DOHH2 (cell line): ENCODE data around the gene MYO6.
"Not testable (repeated sequence)": the region's sequence is repeated elsewhere in the genome, so short reads cannot be mapped to it uniquely, and the experiment has no call there.

Experiments
- EZH2phosphoT487 ChIP-seq: fragments of 200-600 bp; sonication (generic); IDR thresholded peaks from 2 replicates; pipeline ENCODE4 v1.6.1; 2017; ENCODE audit warnings: borderline replicate concordance, mild to moderate bottlenecking, antibody characterized with exemption, low read length, moderate library complexity, mixed read lengths
- TF ChIP-seq, protein P1 (sequence below): fragments of 200-600 bp; sonication (generic); IDR thresholded peaks from one replicate; pipeline ENCODE4 v1.5.1; 2014; ENCODE audit warnings: antibody characterized with exemption, mild to moderate bottlenecking, low read depth, low read length; ENCODE audit not compliant: poor library complexity, severe bottlenecking

DNA sequence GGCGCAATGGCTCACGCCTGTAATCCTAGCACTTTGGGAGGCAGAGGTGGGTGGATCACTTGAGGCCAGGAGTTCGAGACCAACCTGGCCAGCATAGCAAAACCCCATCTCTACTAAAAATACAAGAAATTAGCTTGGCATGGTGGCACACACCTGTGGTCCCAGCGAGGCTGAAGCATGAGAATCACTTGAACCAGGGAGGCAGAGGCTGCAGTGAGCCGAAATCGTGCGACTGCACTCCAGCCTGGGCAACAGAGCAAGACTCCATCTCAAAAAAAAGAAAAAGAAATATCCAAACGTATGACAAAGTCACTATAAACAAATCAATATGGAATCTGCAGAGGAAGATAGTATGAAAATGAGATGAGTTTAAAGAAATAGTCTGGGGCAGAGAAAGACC lies 18.0 kb upstream of the MYO6 start:
- TF ChIP-seq, protein P1, sequence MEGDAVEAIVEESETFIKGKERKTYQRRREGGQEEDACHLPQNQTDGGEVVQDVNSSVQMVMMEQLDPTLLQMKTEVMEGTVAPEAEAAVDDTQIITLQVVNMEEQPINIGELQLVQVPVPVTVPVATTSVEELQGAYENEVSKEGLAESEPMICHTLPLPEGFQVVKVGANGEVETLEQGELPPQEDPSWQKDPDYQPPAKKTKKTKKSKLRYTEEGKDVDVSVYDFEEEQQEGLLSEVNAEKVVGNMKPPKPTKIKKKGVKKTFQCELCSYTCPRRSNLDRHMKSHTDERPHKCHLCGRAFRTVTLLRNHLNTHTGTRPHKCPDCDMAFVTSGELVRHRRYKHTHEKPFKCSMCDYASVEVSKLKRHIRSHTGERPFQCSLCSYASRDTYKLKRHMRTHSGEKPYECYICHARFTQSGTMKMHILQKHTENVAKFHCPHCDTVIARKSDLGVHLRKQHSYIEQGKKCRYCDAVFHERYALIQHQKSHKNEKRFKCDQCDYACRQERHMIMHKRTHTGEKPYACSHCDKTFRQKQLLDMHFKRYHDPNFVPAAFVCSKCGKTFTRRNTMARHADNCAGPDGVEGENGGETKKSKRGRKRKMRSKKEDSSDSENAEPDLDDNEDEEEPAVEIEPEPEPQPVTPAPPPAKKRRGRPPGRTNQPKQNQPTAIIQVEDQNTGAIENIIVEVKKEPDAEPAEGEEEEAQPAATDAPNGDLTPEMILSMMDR: not testable (repeated sequence)
- TF ChIP-seq EZH2phosphoT487: not testable (repeated sequence)
